HG03097 (cell line): Measurements from ENCODE around the gene PLIN1.

Source experiments
- ATAC-seq: cut with Tn5 transposase; IDR thresholded peaks from one replicate; pipeline ENCODE4 v1.9.1; 2021; ENCODE audit not compliant: unreplicated experiment, low FRiP score

Gene PLIN1

GRCh38 chr15:89654847-89655805 is 24.0 kb downstream of the PLIN1 start, which contains the start of gene KIF7:
Gene KIF7, minus strand, starts transcription at chr15:89655467. Its CDS starts 2,537 bp downstream, at chr15:89652930.
- ATAC-seq: no peak

- ATAC-seq: no peak
Measured at GRCh38 chr15:89654301-89654761, 24.8 kb downstream of the PLIN1 start.

- ATAC-seq: no peak
Measured at GRCh38 chr15:89653578-89653977, 25.6 kb downstream of the PLIN1 start.

GRCh38 chr15:89652666-89653065 is 26.5 kb downstream of the PLIN1 start:
- no peak for ATAC-seq

GRCh38 chr15:89652131-89652530 is 27.0 kb downstream of the PLIN1 start:
- ATAC-seq: no peak

- ATAC-seq: no peak
Measured at GRCh38 chr15:89649716-89650115, 29.5 kb downstream of the PLIN1 start.

GRCh38 chr15:89649013-89649625 is 30.0 kb downstream of the PLIN1 start:
- no peak for ATAC-seq

- ATAC-seq: no peak
Measured at GRCh38 chr15:89648106-89649012, 30.8 kb downstream of the PLIN1 start.

- no peak for ATAC-seq
Measured at GRCh38 chr15:89647191-89647851, 31.8 kb downstream of the PLIN1 start.

GRCh38 chr15:89646416-89647141 is 32.6 kb downstream of the PLIN1 start:
- ATAC-seq: no peak

- ATAC-seq: no peak
Measured at GRCh38 chr15:89645680-89646079, 33.5 kb downstream of the PLIN1 start.

- ATAC-seq: no peak
Measured at GRCh38 chr15:89642106-89642505, 37.1 kb downstream of the PLIN1 start.

GRCh38 chr15:89641053-89641452 is 38.1 kb downstream of the PLIN1 start:
- ATAC-seq: no peak

- ATAC-seq: no peak
Measured at GRCh38 chr15:89640245-89640644, 38.9 kb downstream of the PLIN1 start.

- no peak for ATAC-seq
Measured at GRCh38 chr15:89633585-89633984, 45.6 kb downstream of the PLIN1 start.

- no peak for ATAC-seq
Measured at GRCh38 chr15:89632563-89633430, 46.4 kb downstream of the PLIN1 start.

- ATAC-seq: no peak
Measured at GRCh38 chr15:89631902-89632264, 47.3 kb downstream of the PLIN1 start.
